Neural cell (in vitro differentiated cells): ENCODE measurements around the gene KIF6. TPM values are rescaled to one million over a fixed set of nuclear protein-coding genes. Genes with fewer than 3 reads are reported as not detected.

ENCODE experiments used
- H2AFZ ChIP-seq: fragments of 200-600, 300-800 bp; sonication (generic), shearing (Covaris generic); 2 replicates; pipeline ENCODE4 v1.6.0; 2014; ENCODE audit warnings: low read depth, mild to moderate bottlenecking, antibody characterized with exemption, low read length, moderate library complexity
- H3F3A ChIP-seq: fragments of 200-600 bp; shearing (Covaris generic); 2 replicates; pipeline ENCODE4 v1.6.1; 2016; ENCODE audit warnings: mild to moderate bottlenecking, moderate library complexity, mixed read lengths, antibody characterized with exemption, low read length; ENCODE audit not compliant: insufficient read depth, poor library complexity, severe bottlenecking
- H3K27ac ChIP-seq: fragments of 200-600, 300-800 bp; sonication (generic), shearing (Covaris generic); 2 replicates; pipeline ENCODE4 v1.5.1; 2014; ENCODE audit warnings: mild to moderate bottlenecking, low read length, moderate library complexity
- H3K27me3 ChIP-seq: fragments of 300-800, 200-600 bp; sonication (generic), shearing (Covaris generic); 2 replicates; pipeline ENCODE4 v1.6.0; 2014; ENCODE audit warnings: mild to moderate bottlenecking, low read depth, low read length, moderate library complexity; ENCODE audit not compliant: insufficient read depth
- H3K36me3 ChIP-seq: fragments of 300-800, 200-600 bp; sonication (generic), shearing (Covaris generic); 2 replicates; pipeline ENCODE4 v1.5.1; 2014; ENCODE audit warnings: mild to moderate bottlenecking, antibody characterized with exemption, low read length, moderate library complexity; ENCODE audit not compliant: insufficient read depth
- H3K4me2 ChIP-seq: fragments of 300-800, 200-600 bp; sonication (generic), shearing (Covaris generic); 2 replicates; pipeline ENCODE4 v1.6.0; 2014; ENCODE audit warnings: mild to moderate bottlenecking, low read length
- H3K4me3 ChIP-seq: fragments of 300-800, 200-600 bp; sonication (generic), shearing (Covaris generic); 2 replicates; pipeline ENCODE4 v1.5.1; 2014; ENCODE audit warnings: mild to moderate bottlenecking, low read length, moderate library complexity
- H3K79me2 ChIP-seq: fragments of 200-600 bp; shearing (Covaris generic); replicated peaks from 2 replicates; pipeline ENCODE4 v1.6.0; 2014; ENCODE audit warnings: mild to moderate bottlenecking, low read length, moderate library complexity; ENCODE audit not compliant: insufficient read depth
- H3K9ac ChIP-seq: fragments of 300-800, 200-600 bp; sonication (generic), shearing (Covaris generic); 2 replicates; pipeline ENCODE4 v1.6.1; 2016; ENCODE audit warnings: mild to moderate bottlenecking, low read length, mixed read lengths
- H3K9me2 ChIP-seq: fragments of 200-600 bp; shearing (Covaris generic); 2 replicates; pipeline ENCODE4 v1.6.1; 2016; ENCODE audit warnings: mild to moderate bottlenecking, low read length, mixed read lengths; ENCODE audit not compliant: insufficient read depth
- H3K9me3 ChIP-seq: fragments of 200-600, 300-800 bp; sonication (generic), shearing (Covaris generic); 2 replicates; pipeline ENCODE4 v1.6.1; 2016; ENCODE audit warnings: mild to moderate bottlenecking, mixed run types, low read length, moderate library complexity, mixed read lengths
- H4K20me1 ChIP-seq: fragments of 200-600 bp; shearing (Covaris generic); 2 replicates; pipeline ENCODE4 v1.6.1; 2016; ENCODE audit warnings: mild to moderate bottlenecking, mixed run types; ENCODE audit not compliant: insufficient read depth
- EP300 ChIP-seq: fragments of 450-650 bp; conservative IDR thresholded peaks from 2 replicates; pipeline ENCODE4 v1.6.1; 2014; ENCODE audit warnings: antibody characterized with exemption, mild to moderate bottlenecking, moderate library complexity; ENCODE audit not compliant: poor library complexity, severe bottlenecking
- EZH2 ChIP-seq: fragments of 200-600, 300-800 bp; shearing (Covaris generic), sonication (generic); IDR thresholded peaks from 2 replicates; pipeline ENCODE4 v1.6.1; 2014; ENCODE audit warnings: antibody characterized with exemption, low read length, borderline replicate concordance, mild to moderate bottlenecking; ENCODE audit not compliant: insufficient read depth, poor library complexity, severe bottlenecking
- MXI1 ChIP-seq: fragments of 450-650 bp; conservative IDR thresholded peaks from 2 replicates; pipeline ENCODE4 v1.6.1; 2014; ENCODE audit warnings: antibody characterized with exemption, mild to moderate bottlenecking; ENCODE audit not compliant: poor library complexity, severe bottlenecking
- POLR2AphosphoS5 ChIP-seq: IDR thresholded peaks from 2 replicates; pipeline ENCODE4 v1.6.1; 2012
- RAD21 ChIP-seq: fragments of 450-650 bp; conservative IDR thresholded peaks from 2 replicates; pipeline ENCODE4 v1.6.1; 2014; ENCODE audit warnings: antibody characterized with exemption, mild to moderate bottlenecking, moderate library complexity
- SMC3 ChIP-seq: fragments of 450-650 bp; conservative IDR thresholded peaks from 2 replicates; pipeline ENCODE4 v1.6.1; 2014; ENCODE audit warnings: antibody characterized with exemption, mild to moderate bottlenecking, moderate library complexity; ENCODE audit not compliant: poor library complexity
- TAF1 ChIP-seq: IDR thresholded peaks from 2 replicates; pipeline ENCODE4 v1.6.1; 2012; ENCODE audit warnings: low read depth
- polyA plus RNA-seq: library from polyadenylated mRNA; depleted of rRNA; stranded (reverse); fragments of >200 nt; gene quantifications from 2 replicates; pipeline ENCODE4 v1.2.3, GENCODE V29; 2014
- TF ChIP-seq, protein P1 (sequence below): IDR thresholded peaks from 2 replicates; pipeline ENCODE4 v1.6.1; 2012; ENCODE audit warnings: borderline replicate concordance
- TF ChIP-seq, protein P2 (sequence below): fragments of 450-650 bp; IDR thresholded peaks from 2 replicates; pipeline ENCODE4 v1.5.1; 2014; ENCODE audit warnings: antibody characterized with exemption, mild to moderate bottlenecking, moderate library complexity; ENCODE audit not compliant: poor library complexity, severe bottlenecking

The KIF6 gene
- polyA plus RNA-seq, 1 donor from 2014 or later: 2.1 TPM

DNA sequence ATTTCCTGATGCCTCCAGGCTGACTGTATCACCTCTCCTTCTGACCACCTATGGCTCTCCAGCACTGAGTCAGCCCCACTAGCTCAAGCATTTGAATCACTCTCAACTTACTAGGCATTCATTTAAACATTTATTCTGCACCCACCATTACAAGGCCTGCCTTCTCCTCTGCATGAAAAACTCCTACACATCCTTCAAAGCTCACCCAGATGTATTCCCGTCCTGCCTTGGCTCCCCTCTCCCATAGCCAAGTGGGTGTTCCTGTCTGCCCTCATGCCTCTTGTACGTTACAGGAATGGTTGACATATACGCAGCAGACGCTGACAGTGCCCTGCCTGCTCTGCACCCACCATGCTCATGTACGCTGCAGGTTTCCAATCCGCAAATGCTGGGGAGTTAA, 432.6 kb downstream of the KIF6 start:
- Histone ChIP-seq H3K27me3 (no peaks in the 10 kb centered on the region), H3F3A (no peaks in the 10 kb centered on the region), H4K20me1 (no peaks in the 10 kb centered on the region), H3K4me3 (no peak overlapping the region), H3K9ac (no peak overlapping the region), H3K9me3 (no peaks in the 10 kb centered on the region), H2AFZ (no peak overlapping the region), H3K9me2 (no peaks in the 10 kb centered on the region), H3K4me2 (no peak overlapping the region), H3K36me3 (no peaks in the 10 kb centered on the region), H3K79me2 (no peaks in the 10 kb centered on the region), H3K27ac (no peak overlapping the region)
- TF ChIP-seq MXI1 (no peak), TAF1 (no peak), RAD21 (no peak), EZH2 (no peak), POLR2AphosphoS5 (no peak), SMC3 (no peak), EP300 (no peak)
- TF ChIP-seq, protein P1, sequence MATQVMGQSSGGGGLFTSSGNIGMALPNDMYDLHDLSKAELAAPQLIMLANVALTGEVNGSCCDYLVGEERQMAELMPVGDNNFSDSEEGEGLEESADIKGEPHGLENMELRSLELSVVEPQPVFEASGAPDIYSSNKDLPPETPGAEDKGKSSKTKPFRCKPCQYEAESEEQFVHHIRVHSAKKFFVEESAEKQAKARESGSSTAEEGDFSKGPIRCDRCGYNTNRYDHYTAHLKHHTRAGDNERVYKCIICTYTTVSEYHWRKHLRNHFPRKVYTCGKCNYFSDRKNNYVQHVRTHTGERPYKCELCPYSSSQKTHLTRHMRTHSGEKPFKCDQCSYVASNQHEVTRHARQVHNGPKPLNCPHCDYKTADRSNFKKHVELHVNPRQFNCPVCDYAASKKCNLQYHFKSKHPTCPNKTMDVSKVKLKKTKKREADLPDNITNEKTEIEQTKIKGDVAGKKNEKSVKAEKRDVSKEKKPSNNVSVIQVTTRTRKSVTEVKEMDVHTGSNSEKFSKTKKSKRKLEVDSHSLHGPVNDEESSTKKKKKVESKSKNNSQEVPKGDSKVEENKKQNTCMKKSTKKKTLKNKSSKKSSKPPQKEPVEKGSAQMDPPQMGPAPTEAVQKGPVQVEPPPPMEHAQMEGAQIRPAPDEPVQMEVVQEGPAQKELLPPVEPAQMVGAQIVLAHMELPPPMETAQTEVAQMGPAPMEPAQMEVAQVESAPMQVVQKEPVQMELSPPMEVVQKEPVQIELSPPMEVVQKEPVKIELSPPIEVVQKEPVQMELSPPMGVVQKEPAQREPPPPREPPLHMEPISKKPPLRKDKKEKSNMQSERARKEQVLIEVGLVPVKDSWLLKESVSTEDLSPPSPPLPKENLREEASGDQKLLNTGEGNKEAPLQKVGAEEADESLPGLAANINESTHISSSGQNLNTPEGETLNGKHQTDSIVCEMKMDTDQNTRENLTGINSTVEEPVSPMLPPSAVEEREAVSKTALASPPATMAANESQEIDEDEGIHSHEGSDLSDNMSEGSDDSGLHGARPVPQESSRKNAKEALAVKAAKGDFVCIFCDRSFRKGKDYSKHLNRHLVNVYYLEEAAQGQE: no peak
- TF ChIP-seq, protein P2, sequence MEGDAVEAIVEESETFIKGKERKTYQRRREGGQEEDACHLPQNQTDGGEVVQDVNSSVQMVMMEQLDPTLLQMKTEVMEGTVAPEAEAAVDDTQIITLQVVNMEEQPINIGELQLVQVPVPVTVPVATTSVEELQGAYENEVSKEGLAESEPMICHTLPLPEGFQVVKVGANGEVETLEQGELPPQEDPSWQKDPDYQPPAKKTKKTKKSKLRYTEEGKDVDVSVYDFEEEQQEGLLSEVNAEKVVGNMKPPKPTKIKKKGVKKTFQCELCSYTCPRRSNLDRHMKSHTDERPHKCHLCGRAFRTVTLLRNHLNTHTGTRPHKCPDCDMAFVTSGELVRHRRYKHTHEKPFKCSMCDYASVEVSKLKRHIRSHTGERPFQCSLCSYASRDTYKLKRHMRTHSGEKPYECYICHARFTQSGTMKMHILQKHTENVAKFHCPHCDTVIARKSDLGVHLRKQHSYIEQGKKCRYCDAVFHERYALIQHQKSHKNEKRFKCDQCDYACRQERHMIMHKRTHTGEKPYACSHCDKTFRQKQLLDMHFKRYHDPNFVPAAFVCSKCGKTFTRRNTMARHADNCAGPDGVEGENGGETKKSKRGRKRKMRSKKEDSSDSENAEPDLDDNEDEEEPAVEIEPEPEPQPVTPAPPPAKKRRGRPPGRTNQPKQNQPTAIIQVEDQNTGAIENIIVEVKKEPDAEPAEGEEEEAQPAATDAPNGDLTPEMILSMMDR: no peak

DNA sequence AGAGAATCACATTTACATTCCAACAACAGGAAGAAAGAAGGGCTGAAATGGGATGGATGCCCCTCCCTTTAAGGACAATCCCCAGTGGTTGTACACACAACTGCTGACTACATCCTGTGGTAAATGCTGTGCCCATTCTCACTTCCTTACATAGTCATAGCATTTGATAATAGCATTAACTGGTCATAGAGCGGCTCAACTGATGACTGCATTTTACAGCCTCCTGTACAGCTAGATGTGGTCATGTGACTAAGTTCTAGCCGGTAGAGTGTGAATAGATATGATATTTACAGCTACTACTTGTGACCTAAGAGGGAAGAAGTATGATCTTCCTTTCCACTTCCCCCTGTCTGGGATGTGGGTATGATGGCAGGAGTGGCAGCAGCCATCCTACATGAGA, 435.7 kb downstream of the KIF6 start:
- no peak overlapping the region for H3K4me2 ChIP-seq
- no peak for TF ChIP-seq SMC3
- TF ChIP-seq MXI1: no peak
- no peak for TF ChIP-seq POLR2AphosphoS5
- TF ChIP-seq, protein P1: no peak
- no peak for TF ChIP-seq RAD21
- no peak for TF ChIP-seq EZH2
- TF ChIP-seq TAF1: no peak
- TF ChIP-seq, protein P2: no peak
- no peak for TF ChIP-seq EP300
- H3K4me3 ChIP-seq: no peak overlapping the region
- H3K79me2 ChIP-seq: no peaks in the 10 kb centered on the region
- H3K36me3 ChIP-seq: no peaks in the 10 kb centered on the region
- no peaks in the 10 kb centered on the region for H3F3A ChIP-seq
- no peaks in the 10 kb centered on the region for H3K27me3 ChIP-seq
- H3K9ac ChIP-seq: no peak overlapping the region
- no peaks in the 10 kb centered on the region for H3K9me3 ChIP-seq
- H4K20me1 ChIP-seq: no peaks in the 10 kb centered on the region
- H3K27ac ChIP-seq: no peak overlapping the region
- no peak overlapping the region for H2AFZ ChIP-seq
- no peaks in the 10 kb centered on the region for H3K9me2 ChIP-seq
